ENCODE results near the gene TMEM60.

DNA sequence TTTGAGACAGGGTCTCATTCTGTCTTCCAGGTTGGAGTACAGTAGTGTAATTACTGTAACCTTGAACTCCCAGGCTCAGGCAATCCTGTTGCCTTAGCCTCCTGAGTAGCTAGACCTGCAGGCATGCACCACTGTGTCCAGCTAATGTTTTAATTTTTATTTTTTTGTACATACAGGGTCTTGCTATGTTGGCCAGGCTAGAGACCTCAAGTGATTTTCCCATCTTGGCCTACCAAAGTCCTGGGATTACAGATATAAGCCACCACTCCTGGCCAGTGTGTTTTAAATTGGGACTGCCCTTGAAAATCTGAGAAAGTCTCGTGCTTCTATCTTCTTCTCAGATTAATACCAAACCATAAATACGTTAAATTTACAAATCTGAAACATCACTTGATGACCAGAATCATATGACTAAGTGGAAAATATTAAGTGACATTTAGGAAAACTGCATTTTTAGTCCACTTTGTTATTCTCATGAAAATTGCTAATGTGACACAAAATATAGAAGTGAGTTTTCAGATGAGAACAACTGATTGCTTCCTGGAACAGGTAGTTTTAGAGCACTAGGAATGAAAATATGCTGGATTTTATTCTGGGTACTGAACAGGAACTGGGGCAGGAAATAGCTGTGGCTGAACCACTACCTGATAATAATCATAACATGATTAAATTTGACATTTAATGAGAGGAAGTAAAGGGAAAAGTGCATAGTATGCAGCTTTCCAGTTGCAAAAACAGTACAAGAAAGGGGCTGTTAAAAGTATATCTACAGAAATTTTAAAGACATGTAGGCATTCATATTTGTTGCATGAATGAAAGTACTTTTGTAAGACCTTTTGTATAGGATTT is 4.5 kb upstream of the TMEM60 start:
- no peak for TF ChIP-seq SIX5 (IDR thresholded peaks at IDR 0.05; ENCODE audit: low read depth, low read length, severe bottlenecking)
- TF ChIP-seq, protein P1, sequence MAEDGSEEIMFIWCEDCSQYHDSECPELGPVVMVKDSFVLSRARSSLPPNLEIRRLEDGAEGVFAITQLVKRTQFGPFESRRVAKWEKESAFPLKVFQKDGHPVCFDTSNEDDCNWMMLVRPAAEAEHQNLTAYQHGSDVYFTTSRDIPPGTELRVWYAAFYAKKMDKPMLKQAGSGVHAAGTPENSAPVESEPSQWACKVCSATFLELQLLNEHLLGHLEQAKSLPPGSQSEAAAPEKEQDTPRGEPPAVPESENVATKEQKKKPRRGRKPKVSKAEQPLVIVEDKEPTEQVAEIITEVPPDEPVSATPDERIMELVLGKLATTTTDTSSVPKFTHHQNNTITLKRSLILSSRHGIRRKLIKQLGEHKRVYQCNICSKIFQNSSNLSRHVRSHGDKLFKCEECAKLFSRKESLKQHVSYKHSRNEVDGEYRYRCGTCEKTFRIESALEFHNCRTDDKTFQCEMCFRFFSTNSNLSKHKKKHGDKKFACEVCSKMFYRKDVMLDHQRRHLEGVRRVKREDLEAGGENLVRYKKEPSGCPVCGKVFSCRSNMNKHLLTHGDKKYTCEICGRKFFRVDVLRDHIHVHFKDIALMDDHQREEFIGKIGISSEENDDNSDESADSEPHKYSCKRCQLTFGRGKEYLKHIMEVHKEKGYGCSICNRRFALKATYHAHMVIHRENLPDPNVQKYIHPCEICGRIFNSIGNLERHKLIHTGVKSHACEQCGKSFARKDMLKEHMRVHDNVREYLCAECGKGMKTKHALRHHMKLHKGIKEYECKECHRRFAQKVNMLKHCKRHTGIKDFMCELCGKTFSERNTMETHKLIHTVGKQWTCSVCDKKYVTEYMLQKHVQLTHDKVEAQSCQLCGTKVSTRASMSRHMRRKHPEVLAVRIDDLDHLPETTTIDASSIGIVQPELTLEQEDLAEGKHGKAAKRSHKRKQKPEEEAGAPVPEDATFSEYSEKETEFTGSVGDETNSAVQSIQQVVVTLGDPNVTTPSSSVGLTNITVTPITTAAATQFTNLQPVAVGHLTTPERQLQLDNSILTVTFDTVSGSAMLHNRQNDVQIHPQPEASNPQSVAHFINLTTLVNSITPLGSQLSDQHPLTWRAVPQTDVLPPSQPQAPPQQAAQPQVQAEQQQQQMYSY (CRISPR knock-in tag; IDR thresholded peaks at IDR 0.05), result no peak
- no peak for TF ChIP-seq CHD2 (IDR thresholded peaks at IDR 0.05; ENCODE audit: borderline replicate concordance, low read depth, low read length)
- TF ChIP-seq RCOR1 (conservative IDR thresholded peaks at IDR 0.05; ENCODE audit: low read depth, low read length), result no peak
- TF ChIP-seq EP300 (IDR thresholded peaks at IDR 0.05; ENCODE audit: borderline replicate concordance in 1 of 2, control insufficient read depth in 1 of 2, low read depth in 2 of 2, low read length in 2 of 2), result no peak
- no peak for TF ChIP-seq POLR2A (IDR thresholded peaks at IDR 0.05; ENCODE audit: low read depth, low read length)
- no peak for TF ChIP-seq ZNF24 (IDR thresholded peaks at IDR 0.05)
- TF ChIP-seq JUND (IDR thresholded peaks at IDR 0.05; ENCODE audit: low read depth, low read length), result no peak
- TF ChIP-seq NFIC (IDR thresholded peaks at IDR 0.05; ENCODE audit: low read depth, low read length), result no peak
- TF ChIP-seq TCF12 (IDR thresholded peaks at IDR 0.05; ENCODE audit: low read depth, low read length), result no peak
- TF ChIP-seq SMC3 (IDR thresholded peaks at IDR 0.05; ENCODE audit: borderline replicate concordance, low read length), result no peak
- no peak for TF ChIP-seq NBN (IDR thresholded peaks at IDR 0.05)
